GM19043 (cell line): ENCODE data around the gene ABL2.
"Not testable (repeated sequence)": the region's sequence is repeated elsewhere in the genome, so short reads cannot be mapped to it uniquely, and the experiment has no call there.

Source experiments
- ATAC-seq: cut with Tn5 transposase; IDR thresholded peaks from one replicate; pipeline ENCODE4 v1.9.1; 2021; ENCODE audit warnings: low read depth; ENCODE audit not compliant: unreplicated experiment

The ABL2 gene

GRCh38 chr1:179175011-179175841, 54.3 kb downstream of the ABL2 start:
- no peak for ATAC-seq

- ATAC-seq, result not testable (repeated sequence)
These were observed 59.1 kb downstream of the ABL2 start for GRCh38 chr1:179170468-179170770.

DNA sequence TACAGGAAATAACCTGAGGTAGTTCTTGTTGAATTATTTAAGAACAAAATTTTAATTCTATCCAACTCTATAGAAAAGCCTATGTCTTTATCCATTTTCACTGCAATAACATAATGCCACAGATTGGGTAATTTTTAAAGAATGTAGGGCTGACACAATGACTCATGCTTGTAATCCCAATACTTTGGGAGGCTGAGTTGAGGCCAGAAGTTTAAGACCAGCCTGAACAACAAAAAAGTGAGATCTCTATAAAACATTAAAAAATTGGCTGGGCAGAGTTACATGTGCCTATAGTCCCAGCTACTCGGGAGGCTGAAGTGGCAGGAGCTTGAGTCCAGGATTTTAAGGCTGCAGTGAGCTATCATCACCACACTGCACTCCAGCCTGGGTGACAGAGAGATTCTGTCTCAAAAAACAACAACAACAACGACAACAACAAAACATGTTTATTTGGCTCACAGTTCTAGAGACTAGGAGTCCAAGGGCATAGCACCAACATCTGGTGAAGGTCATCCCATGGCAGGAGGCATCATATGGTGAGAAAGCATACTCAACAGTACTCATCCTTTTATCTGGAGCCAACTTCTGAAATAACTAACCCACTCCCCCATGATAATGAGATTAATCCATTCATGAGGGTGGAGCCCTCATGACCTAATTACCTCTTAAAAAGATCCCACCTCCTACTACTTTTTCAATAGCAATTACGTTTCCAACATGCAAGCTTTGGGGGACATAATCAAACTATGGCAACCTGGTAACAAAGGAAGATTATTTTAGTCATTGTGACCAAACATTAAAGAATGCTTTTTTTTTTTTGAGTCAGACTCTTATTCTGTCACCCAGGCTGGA, 59.6 kb downstream of the ABL2 start:
- no peak for ATAC-seq

GRCh38 chr1:179168536-179168935, 60.9 kb downstream of the ABL2 start:
- no peak for ATAC-seq

DNA sequence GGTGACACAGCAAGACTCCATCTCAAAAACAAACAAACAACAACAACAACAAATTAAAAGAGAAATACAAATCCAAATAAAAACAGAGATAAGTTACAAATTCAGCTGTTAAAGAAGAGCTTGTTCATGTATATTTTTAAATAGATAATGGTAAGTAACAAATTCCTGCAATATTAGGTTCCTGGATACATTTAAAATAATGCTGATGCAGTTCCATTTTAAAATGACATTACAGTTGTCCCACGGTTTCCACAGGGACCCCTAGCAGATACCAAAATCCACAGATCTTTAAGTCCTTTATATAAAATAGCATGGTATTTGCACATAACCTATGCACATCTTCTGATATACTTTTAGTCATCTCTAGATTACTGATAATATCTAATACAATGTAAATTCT, 61.5 kb downstream of the ABL2 start:
- ATAC-seq, result no peak

GRCh38 chr1:179167418-179167777, 62.1 kb downstream of the ABL2 start:
- no peak for ATAC-seq

- ATAC-seq, result no peak
These were observed 62.6 kb downstream of the ABL2 start for GRCh38 chr1:179166663-179167417.

DNA sequence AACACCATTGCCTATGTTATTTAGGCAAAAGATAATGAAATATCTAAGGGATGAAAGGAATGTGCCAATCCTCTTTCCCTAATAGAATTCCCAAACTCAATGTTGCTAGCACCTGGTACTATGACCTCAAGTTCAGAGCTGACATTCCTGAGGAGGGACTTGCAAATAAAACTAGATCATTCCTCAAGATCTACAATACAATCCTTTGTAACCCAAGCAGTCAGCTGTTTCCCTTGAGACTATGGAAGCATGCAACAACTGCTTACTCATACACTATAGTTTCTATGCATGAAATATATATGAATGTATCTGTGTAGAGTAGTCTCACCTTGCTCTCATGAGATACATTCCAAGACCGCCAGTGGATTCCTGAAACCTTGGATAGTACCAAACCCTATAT, 65.0 kb downstream of the ABL2 start:
- no peak for ATAC-seq

DNA sequence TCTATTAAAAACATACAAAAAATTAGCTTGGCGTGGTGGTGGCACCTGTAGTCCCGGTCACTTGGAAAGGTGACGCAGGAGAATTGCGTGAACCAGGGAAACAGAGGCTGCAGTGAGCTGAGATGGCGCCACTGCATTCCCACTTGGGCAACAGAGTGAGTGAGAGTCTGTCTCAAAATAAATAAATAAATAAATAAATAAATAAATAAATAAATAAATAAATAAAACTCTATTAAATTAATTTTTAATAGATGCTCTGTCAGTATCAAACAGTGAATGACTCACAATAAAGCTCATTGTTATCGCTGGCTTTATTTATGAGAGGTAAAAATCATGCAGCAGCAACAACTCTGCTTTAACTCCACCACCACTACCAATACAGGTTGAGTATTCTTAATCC, 72.8 kb downstream of the ABL2 start:
- ATAC-seq, result no peak

- no peak for ATAC-seq
These were observed 73.5 kb downstream of the ABL2 start for GRCh38 chr1:179156026-179156425.

GRCh38 chr1:179155615-179156014, 73.9 kb downstream of the ABL2 start:
- ATAC-seq, result no peak

DNA sequence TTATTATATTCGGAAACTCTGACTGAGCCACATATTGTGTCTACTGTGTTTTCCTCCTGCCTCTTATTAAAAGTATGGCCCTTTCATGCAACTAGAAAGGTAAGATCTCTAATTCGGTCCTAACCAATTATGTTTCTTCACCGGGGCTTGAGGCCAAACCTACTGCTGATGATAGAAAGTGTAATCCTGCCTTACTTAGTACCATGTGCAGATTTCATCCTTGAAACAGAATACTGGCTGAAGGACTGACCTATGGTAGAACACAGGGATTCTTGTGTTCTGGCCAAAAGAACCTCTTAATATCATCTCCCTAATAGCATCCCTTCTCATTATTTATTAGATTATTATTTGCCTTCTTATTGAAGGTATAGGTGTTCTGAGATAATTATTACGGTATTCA, 75.0 kb downstream of the ABL2 start:
- no peak for ATAC-seq

DNA sequence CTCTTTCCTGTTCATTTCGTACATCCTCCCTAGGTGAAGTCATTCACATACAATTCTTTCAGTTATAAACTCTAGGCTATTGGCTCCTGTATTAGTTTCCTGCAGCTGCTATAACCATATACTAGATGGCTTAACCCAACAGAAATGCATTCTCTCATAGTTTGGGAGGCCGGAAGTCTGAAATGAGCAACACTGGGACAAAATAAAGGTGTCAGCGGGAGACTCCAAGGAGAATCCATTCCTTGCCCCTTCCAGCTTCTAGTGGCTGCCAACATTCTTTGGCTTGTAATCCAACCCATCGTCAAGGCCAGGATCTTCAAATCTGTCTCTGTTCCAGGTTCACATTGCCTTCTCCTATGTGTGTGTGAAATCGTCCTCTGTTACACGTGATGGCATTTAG, 76.3 kb downstream of the ABL2 start:
- ATAC-seq, result no peak

DNA sequence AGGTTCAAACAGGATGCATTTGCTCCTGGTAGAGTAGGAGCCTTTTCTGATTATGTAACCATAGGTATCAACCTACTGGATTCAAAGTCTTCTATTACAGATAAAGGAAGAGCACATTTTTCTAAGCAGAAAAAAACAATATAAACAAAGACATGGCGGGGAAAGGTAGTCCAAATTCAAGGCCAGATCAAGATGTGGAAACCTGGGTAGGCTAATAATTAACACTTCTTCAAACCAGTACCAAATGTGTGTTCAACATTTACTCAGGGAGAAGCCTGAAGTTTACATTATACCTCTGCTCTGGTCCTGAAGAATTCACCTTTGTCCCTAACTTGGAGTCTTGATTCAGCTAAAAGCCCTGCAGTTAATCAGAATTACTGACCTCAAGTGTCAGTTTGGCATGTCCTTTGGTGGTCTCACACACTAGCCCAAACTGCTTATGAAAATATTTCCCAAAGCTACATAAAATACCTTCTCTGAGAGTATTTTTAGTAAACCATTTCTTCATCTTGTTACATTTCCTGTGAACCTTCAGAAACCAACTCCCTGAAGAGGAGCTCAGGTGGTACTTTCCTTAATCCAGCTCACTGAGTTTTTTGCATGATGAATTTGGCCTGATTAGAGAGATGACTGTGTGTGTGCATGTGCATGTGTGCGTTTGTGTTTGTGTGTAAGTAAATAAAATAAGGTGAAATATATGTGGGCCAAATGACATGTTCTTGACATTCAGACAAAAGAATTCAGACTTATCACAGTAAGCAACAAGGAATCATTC, 77.4 kb downstream of the ABL2 start:
- ATAC-seq, result no peak

- no peak for ATAC-seq
These were observed 82.6 kb downstream of the ABL2 start for GRCh38 chr1:179146911-179147310.

GRCh38 chr1:179146476-179146875, 83.0 kb downstream of the ABL2 start:
- ATAC-seq, result no peak

DNA sequence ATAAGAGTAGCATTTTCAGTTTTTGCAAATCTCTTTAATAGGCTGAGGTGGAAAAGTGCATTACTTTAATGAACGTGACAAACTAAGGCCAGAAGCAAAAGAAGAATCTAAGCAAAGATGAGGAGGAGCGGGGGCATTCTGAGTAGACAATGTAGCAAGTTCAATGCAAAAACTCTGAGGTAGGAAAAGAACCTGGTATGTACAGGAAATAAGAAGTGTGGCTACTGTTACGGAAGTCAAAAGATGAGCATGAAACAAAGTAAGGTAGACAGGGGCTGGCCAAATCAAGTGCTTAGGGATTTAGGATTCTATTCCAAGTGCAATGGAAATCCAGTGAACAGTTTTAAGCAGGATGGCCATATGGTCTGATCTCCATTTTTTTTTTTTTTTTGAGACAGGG, 84.0 kb downstream of the ABL2 start:
- no peak for ATAC-seq

GRCh38 chr1:179144626-179145025, 84.9 kb downstream of the ABL2 start:
- ATAC-seq, result no peak

- ATAC-seq, result no peak
These were observed 86.2 kb downstream of the ABL2 start for GRCh38 chr1:179143322-179143721.

DNA sequence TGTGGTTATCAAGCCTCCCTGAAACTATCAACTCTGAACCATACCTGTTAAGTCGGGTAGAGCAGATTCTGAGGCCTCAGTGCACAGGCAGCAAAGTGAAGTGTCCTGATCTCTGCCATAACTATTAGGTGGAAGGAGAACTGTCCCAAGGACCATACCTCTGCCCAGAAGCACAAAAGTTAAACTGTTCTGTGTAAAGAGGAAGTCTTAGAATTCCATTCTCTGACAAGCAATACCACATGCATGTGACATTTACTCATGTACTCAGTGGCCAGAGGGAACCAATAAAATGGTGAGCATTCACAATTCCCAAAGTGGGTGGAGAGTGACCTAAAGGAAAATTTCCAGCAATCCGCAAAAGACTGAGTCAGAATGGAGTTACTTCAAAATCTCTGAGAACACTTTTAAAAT, 86.6 kb downstream of the ABL2 start:
- ATAC-seq, result no peak
